Measurements from ENCODE around the gene PTGES2. TPM values are rescaled to one million over a fixed set of nuclear protein-coding genes. Genes with fewer than 3 reads are reported as not detected.
"Not testable (repeated sequence)": the region's sequence is repeated elsewhere in the genome, so short reads cannot be mapped to it uniquely, and the experiment has no call there.

The PTGES2 gene
- total RNA-seq, 3 donors from 2014 or later (not counting 1 experiment from before 2014, with no cell fraction given) = 43.4 to 57.0 (median 53.3) TPM

GRCh38 chr9:128113526-128114325 lies 13.8 kb downstream of the PTGES2 start:
- Mint-ChIP-seq H3K4me1 (peaks cover 6 to 11% of the 10 kb centered on the region in 2 donors), H3K27ac (no peak overlapping the region), H3K27me3 (ENCODE audit: low read depth in 2 of 2) (no peaks in the 10 kb centered on the region), H3K36me3 (no peaks in the 10 kb centered on the region), H3K9me3 (no peaks in the 10 kb centered on the region), H3K4me3 (no peak overlapping the region)
- Histone ChIP-seq H3K27ac (ENCODE audit: low read length) (no peak overlapping the region), H3K4me1 (ENCODE audit: control insufficient read depth, insufficient read depth, low read length) (peaks cover 27% of the 10 kb centered on the region), H3K36me3 (ENCODE audit: control insufficient read depth, insufficient read depth, low read length) (peaks cover 10% of the 10 kb centered on the region), H3K9me3 (ENCODE audit: control insufficient read depth, insufficient read depth, low read length) (no peaks in the 10 kb centered on the region), H3K27me3 (ENCODE audit: control insufficient read depth, insufficient read depth, low read length) (no peaks in the 10 kb centered on the region), H3K4me3 (ENCODE audit: low read length) (no peak overlapping the region)
- intact Hi-C loops (cut with micrococcal nuclease) = no loop called here
- 94% methylated on average over 12 of the region's 12 CpGs for WGBS (ENCODE audit: insufficient coverage)
- DNase-seq (no peak), ATAC-seq (no peak)
- TF ChIP-seq, protein P1, sequence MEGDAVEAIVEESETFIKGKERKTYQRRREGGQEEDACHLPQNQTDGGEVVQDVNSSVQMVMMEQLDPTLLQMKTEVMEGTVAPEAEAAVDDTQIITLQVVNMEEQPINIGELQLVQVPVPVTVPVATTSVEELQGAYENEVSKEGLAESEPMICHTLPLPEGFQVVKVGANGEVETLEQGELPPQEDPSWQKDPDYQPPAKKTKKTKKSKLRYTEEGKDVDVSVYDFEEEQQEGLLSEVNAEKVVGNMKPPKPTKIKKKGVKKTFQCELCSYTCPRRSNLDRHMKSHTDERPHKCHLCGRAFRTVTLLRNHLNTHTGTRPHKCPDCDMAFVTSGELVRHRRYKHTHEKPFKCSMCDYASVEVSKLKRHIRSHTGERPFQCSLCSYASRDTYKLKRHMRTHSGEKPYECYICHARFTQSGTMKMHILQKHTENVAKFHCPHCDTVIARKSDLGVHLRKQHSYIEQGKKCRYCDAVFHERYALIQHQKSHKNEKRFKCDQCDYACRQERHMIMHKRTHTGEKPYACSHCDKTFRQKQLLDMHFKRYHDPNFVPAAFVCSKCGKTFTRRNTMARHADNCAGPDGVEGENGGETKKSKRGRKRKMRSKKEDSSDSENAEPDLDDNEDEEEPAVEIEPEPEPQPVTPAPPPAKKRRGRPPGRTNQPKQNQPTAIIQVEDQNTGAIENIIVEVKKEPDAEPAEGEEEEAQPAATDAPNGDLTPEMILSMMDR (IDR thresholded peaks at IDR 0.05) = no peak

DNA sequence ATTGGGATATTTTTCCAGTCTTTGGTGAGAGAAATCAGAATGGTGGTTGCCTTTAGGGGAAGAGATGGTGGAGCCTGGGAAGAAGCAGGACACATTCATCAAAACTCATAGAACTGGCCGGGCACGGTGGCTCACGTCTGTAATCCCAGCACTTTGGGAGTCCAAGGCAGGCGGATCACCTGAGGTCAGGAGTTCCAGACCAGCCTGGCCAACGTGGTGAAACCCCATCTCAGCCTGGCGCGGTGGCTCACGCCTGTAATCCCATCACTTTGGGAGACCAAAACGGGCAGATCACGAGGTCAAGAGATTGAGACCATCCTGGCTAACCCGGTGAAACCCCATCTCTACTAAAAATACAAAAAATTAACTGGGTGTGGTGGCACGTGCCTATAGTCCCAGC lies 15.8 kb downstream of the PTGES2 start:
- H3K27ac Mint-ChIP-seq = not testable (repeated sequence)

GRCh38 chr9:128109050-128109709 lies 18.3 kb downstream of the PTGES2 start:
- H3K9me3 ChIP-seq (ENCODE audit: control insufficient read depth, insufficient read depth, low read length) = no peaks in the 10 kb centered on the region
- 88% methylated on average over 20 of the region's 20 CpGs for WGBS (ENCODE audit: insufficient coverage)
- H3K4me3 ChIP-seq (ENCODE audit: low read length) = no peak overlapping the region
- ATAC-seq = no peak
- no peaks in the 10 kb centered on the region for H3K36me3 Mint-ChIP-seq
- DNase-seq = no peak
- no peaks in the 10 kb centered on the region for H3K4me1 Mint-ChIP-seq
- H3K4me1 ChIP-seq (ENCODE audit: control insufficient read depth, insufficient read depth, low read length) = no peaks in the 10 kb centered on the region
- no peaks in the 10 kb centered on the region for H3K27me3 Mint-ChIP-seq (ENCODE audit: low read depth in 2 of 2)
- H3K27ac Mint-ChIP-seq = peak overlapping the region; percentile 2 to 20
- H3K36me3 ChIP-seq (ENCODE audit: control insufficient read depth, insufficient read depth, low read length) = peaks cover 41% of the 10 kb centered on the region
- H3K27me3 ChIP-seq (ENCODE audit: control insufficient read depth, insufficient read depth, low read length) = no peaks in the 10 kb centered on the region
- H3K9me3 Mint-ChIP-seq = no peaks in the 10 kb centered on the region
- TF ChIP-seq, protein P1 (IDR thresholded peaks at IDR 0.05) = no peak
- intact Hi-C loops (cut with micrococcal nuclease) = no loop called here
- H3K27ac ChIP-seq (ENCODE audit: low read length) = no peak overlapping the region
- no peak overlapping the region for H3K4me3 Mint-ChIP-seq

More for the DNA sequence above, 15.8 kb downstream of the PTGES2 start:
- intact Hi-C loops (cut with micrococcal nuclease); H3K4me3 Mint-ChIP-seq; H3K27me3 Mint-ChIP-seq (ENCODE audit: low read depth in 2 of 2); H3K27ac ChIP-seq (ENCODE audit: low read length); H3K36me3 Mint-ChIP-seq; H3K9me3 ChIP-seq (ENCODE audit: control insufficient read depth, insufficient read depth, low read length); H3K27me3 ChIP-seq (ENCODE audit: control insufficient read depth, insufficient read depth, low read length); DNase-seq; H3K4me1 Mint-ChIP-seq; H3K4me3 ChIP-seq (ENCODE audit: low read length); ATAC-seq; H3K9me3 Mint-ChIP-seq: not testable (repeated sequence)
- Histone ChIP-seq H3K4me1 (ENCODE audit: control insufficient read depth, insufficient read depth, low read length) (peaks cover 17% of the 10 kb centered on the region), H3K36me3 (ENCODE audit: control insufficient read depth, insufficient read depth, low read length) (peaks cover 25% of the 10 kb centered on the region)
- WGBS (ENCODE audit: insufficient coverage) = 93% methylated on average over 12 of the region's 12 CpGs

- H3K4me1 Mint-ChIP-seq = no peaks in the 10 kb centered on the region
Measured at GRCh38 chr9:128108269-128109049, 19.1 kb downstream of the PTGES2 start.

More at GRCh38 chr9:128108269-128109049, 19.1 kb downstream of the PTGES2 start:
- Histone ChIP-seq H3K27me3 (ENCODE audit: control insufficient read depth, insufficient read depth, low read length) (no peaks in the 10 kb centered on the region), H3K27ac (ENCODE audit: low read length) (no peak overlapping the region), H3K4me3 (ENCODE audit: low read length) (no peak overlapping the region), H3K9me3 (ENCODE audit: control insufficient read depth, insufficient read depth, low read length) (no peaks in the 10 kb centered on the region), H3K36me3 (ENCODE audit: control insufficient read depth, insufficient read depth, low read length) (peaks cover 45% of the 10 kb centered on the region), H3K4me1 (ENCODE audit: control insufficient read depth, insufficient read depth, low read length) (peaks cover 2% of the 10 kb centered on the region)
- 95% methylated on average over 15 of the region's 15 CpGs for WGBS (ENCODE audit: insufficient coverage)
- ATAC-seq (no peak), DNase-seq (no peak)
- no peak overlapping the region for H3K4me3 Mint-ChIP-seq
- no peaks in the 10 kb centered on the region for H3K27me3 Mint-ChIP-seq (ENCODE audit: low read depth in 2 of 2)
- TF ChIP-seq, protein P1 (IDR thresholded peaks at IDR 0.05) = no peak
- no peaks in the 10 kb centered on the region for H3K9me3 Mint-ChIP-seq
- intact Hi-C loops (cut with micrococcal nuclease) = no loop called here
- no peak overlapping the region for H3K27ac Mint-ChIP-seq
- H3K36me3 Mint-ChIP-seq = no peaks in the 10 kb centered on the region
